Activated CD4-positive, alpha-beta T cell treated with anti-CD3 and anti-CD28 coated beads, Interleukin-2, amount 50 U/mL, for 1 hour (primary cell): ENCODE results near the gene PTPRG.

ENCODE experiments used
- DNase-seq: peaks from one replicate; pipeline ENCODE4 v3.0.0-alpha.2; 2020

Gene PTPRG

GRCh38 chr3:61983479-61983878 lies 422.1 kb downstream of the PTPRG start:
- no peak for DNase-seq

GRCh38 chr3:61985020-61985419 lies 423.6 kb downstream of the PTPRG start:
- no peak for DNase-seq

- DNase-seq, result no peak
Measured at GRCh38 chr3:61986473-61986872, 425.1 kb downstream of the PTPRG start.

GRCh38 chr3:61989681-61990080 lies 428.3 kb downstream of the PTPRG start:
- DNase-seq, result no peak

GRCh38 chr3:61990327-61991027 lies 429.1 kb downstream of the PTPRG start:
- DNase-seq, result no peak

GRCh38 chr3:61991706-61992105 lies 430.3 kb downstream of the PTPRG start:
- DNase-seq, result no peak

GRCh38 chr3:61996366-61996765 lies 435.0 kb downstream of the PTPRG start:
- no peak for DNase-seq

GRCh38 chr3:61997101-61997500 lies 435.7 kb downstream of the PTPRG start:
- DNase-seq, result no peak

GRCh38 chr3:62003835-62004234 lies 442.5 kb downstream of the PTPRG start:
- DNase-seq, result no peak

GRCh38 chr3:62007036-62007435 lies 445.7 kb downstream of the PTPRG start:
- DNase-seq, result no peak

GRCh38 chr3:62010989-62011388 lies 449.6 kb downstream of the PTPRG start:
- DNase-seq, result no peak

- no peak for DNase-seq
Measured at GRCh38 chr3:62011666-62012065, 450.3 kb downstream of the PTPRG start.

GRCh38 chr3:62013951-62014350 lies 452.6 kb downstream of the PTPRG start:
- DNase-seq, result no peak

- DNase-seq, result no peak
Measured at GRCh38 chr3:62015111-62015510, 453.7 kb downstream of the PTPRG start.

GRCh38 chr3:62019906-62020305 lies 458.5 kb downstream of the PTPRG start:
- no peak for DNase-seq

GRCh38 chr3:62020706-62021105 lies 459.3 kb downstream of the PTPRG start:
- no peak for DNase-seq

- DNase-seq, result no peak
Measured at GRCh38 chr3:62022312-62022711, 460.9 kb downstream of the PTPRG start.

- no peak for DNase-seq
Measured at GRCh38 chr3:62024882-62025281, 463.5 kb downstream of the PTPRG start.

- DNase-seq, result no peak
Measured at GRCh38 chr3:62025913-62026312, 464.5 kb downstream of the PTPRG start.

GRCh38 chr3:62027241-62027640 lies 465.9 kb downstream of the PTPRG start:
- no peak for DNase-seq

- DNase-seq, result no peak
Measured at GRCh38 chr3:62027796-62028195, 466.4 kb downstream of the PTPRG start.

GRCh38 chr3:62028236-62028635 lies 466.9 kb downstream of the PTPRG start:
- no peak for DNase-seq

GRCh38 chr3:62032738-62033137 lies 471.4 kb downstream of the PTPRG start:
- DNase-seq, result no peak

GRCh38 chr3:62035402-62036057 lies 474.2 kb downstream of the PTPRG start:
- no peak for DNase-seq

GRCh38 chr3:62036726-62037125 lies 475.4 kb downstream of the PTPRG start:
- DNase-seq, result no peak
